OCI-LY3 (cell line): Measurements from ENCODE around the gene CORT.

Experiments used
- H2AFZ ChIP-seq: fragments of 200-600, 300-600 bp; shearing (Covaris generic); 2 replicates; pipeline ENCODE4 v1.6.0; 2014; ENCODE audit warnings: antibody characterized with exemption, low read depth, low read length
- H3K27ac ChIP-seq: fragments of 200-600, 300-600 bp; sonication (generic); 2 replicates; pipeline ENCODE4 v1.5.1; 2014; ENCODE audit warnings: mild to moderate bottlenecking, low read length, moderate library complexity, mixed read lengths
- H3K27me3 ChIP-seq: fragments of 200-600, 300-600 bp; sonication (generic); 2 replicates; pipeline ENCODE4 v1.6.1; 2014; ENCODE audit warnings: low read depth, low read length, mixed read lengths
- H3K36me3 ChIP-seq: fragments of 200-600, 300-600 bp; sonication (generic); replicated peaks from 2 replicates; pipeline ENCODE3; 2014; ENCODE audit warnings: low read depth, low read length, mixed read lengths
- H3K4me1 ChIP-seq: fragments of 300-600, 200-600 bp; sonication (generic); 2 replicates; pipeline ENCODE4 v1.6.1; 2014; ENCODE audit warnings: low read length, mixed read lengths
- H3K4me2 ChIP-seq: fragments of 200-600, 300-600 bp; sonication (generic); 2 replicates; pipeline ENCODE4 v1.6.1; 2014; ENCODE audit warnings: low read length, mixed read lengths
- H3K4me3 ChIP-seq: fragments of 300-600, 200-600 bp; sonication (generic); 2 replicates; pipeline ENCODE4 v1.5.1; 2014; ENCODE audit warnings: antibody characterized with exemption, mild to moderate bottlenecking, low read length, moderate library complexity
- H3K79me2 ChIP-seq: fragments of 300-600, 200-600 bp; shearing (Covaris generic); 2 replicates; pipeline ENCODE4 v1.6.1; 2014; ENCODE audit warnings: mild to moderate bottlenecking, low read length, mixed read lengths
- H3K9ac ChIP-seq: fragments of 300-600, 200-600 bp; shearing (Covaris generic); 2 replicates; pipeline ENCODE4 v1.6.0; 2014; ENCODE audit warnings: mild to moderate bottlenecking, low read length, moderate library complexity
- H3K9me3 ChIP-seq: fragments of 200-600, 300-600 bp; shearing (Covaris generic); 2 replicates; pipeline ENCODE4 v1.6.1; 2014; ENCODE audit warnings: low read length, mixed read lengths; ENCODE audit not compliant: insufficient read depth
- H4K20me1 ChIP-seq: fragments of 200-600, 300-600 bp; sonication (generic); 2 replicates; pipeline ENCODE4 v1.6.1; 2016; ENCODE audit warnings: low read length, mixed read lengths; ENCODE audit not compliant: insufficient read depth
- CTCF ChIP-seq: fragments of 200-600, 300-600 bp; sonication (generic); IDR thresholded peaks from 2 replicates; pipeline ENCODE4 v1.5.1; 2014; ENCODE audit warnings: antibody characterized with exemption, low read length, low read depth
- EZH2phosphoT487 ChIP-seq: fragments of 200-600 bp; shearing (Covaris generic); IDR thresholded peaks from 2 replicates; pipeline ENCODE4 v1.6.1; 2018; ENCODE audit warnings: antibody characterized with exemption, mixed run types, low read depth

CORT gene

GRCh38 chr1:10459184-10459583, 9.4 kb downstream of the CORT start:
- no peak overlapping the region for H3K4me2 ChIP-seq
- no peak overlapping the region for H3K27ac ChIP-seq
- H2AFZ ChIP-seq = no peak overlapping the region
- no peak overlapping the region for H3K9ac ChIP-seq
- no peak overlapping the region for H3K4me3 ChIP-seq
- H3K9me3 ChIP-seq = no peaks in the 10 kb centered on the region
- no peaks in the 10 kb centered on the region for H3K36me3 ChIP-seq
- no peaks in the 10 kb centered on the region for H3K4me1 ChIP-seq
- H4K20me1 ChIP-seq = no peaks in the 10 kb centered on the region
- no peaks in the 10 kb centered on the region for H3K79me2 ChIP-seq
- no peaks in the 10 kb centered on the region for H3K27me3 ChIP-seq
- TF ChIP-seq CTCF = no peak
- no peak for TF ChIP-seq EZH2phosphoT487

GRCh38 chr1:10467078-10467477, 17.2 kb downstream of the CORT start:
- H3K4me1 ChIP-seq = peaks cover 6% of the 10 kb centered on the region
- no peaks in the 10 kb centered on the region for H4K20me1 ChIP-seq
- no peak overlapping the region for H2AFZ ChIP-seq
- TF ChIP-seq EZH2phosphoT487 (no peak), CTCF (no peak)
- H3K4me3 ChIP-seq = no peak overlapping the region
- no peaks in the 10 kb centered on the region for H3K9me3 ChIP-seq
- H3K9ac ChIP-seq = no peak overlapping the region
- no peaks in the 10 kb centered on the region for H3K27me3 ChIP-seq
- H3K79me2 ChIP-seq = peaks cover 12% of the 10 kb centered on the region
- no peak overlapping the region for H3K27ac ChIP-seq
- H3K4me2 ChIP-seq = no peak overlapping the region
- peaks cover 4% of the 10 kb centered on the region for H3K36me3 ChIP-seq

DNA sequence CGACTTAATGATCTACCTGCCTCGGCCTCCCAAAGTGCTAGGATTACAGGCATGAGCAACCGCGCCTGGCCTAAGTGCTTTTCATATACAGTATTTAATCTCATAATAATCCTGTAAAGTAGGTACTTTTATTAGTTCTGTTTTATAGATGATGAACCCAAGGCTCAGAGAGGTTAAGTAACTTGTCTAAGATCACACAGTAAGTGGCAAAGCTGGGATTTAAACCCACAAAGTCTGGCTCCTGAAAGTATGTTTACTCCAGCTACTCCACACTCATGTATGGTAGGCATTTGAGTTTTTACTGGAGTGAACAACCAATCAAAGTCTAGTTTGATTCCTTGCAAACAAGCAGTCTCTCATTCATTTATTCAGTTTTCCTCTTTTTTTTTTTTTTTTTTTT, 20.2 kb downstream of the CORT start:
- H3K9me3 ChIP-seq = no peaks in the 10 kb centered on the region
- H3K79me2 ChIP-seq = peaks cover 15% of the 10 kb centered on the region
- H3K36me3 ChIP-seq = no peaks in the 10 kb centered on the region
- TF ChIP-seq CTCF = no peak
- TF ChIP-seq EZH2phosphoT487 = no peak
- H3K9ac ChIP-seq = no peak overlapping the region
- peaks cover 15% of the 10 kb centered on the region for H3K4me1 ChIP-seq
- H3K27me3 ChIP-seq = no peaks in the 10 kb centered on the region
- H3K27ac ChIP-seq = no peak overlapping the region
- H3K4me3 ChIP-seq = no peak overlapping the region
- H2AFZ ChIP-seq = no peak overlapping the region
- no peaks in the 10 kb centered on the region for H4K20me1 ChIP-seq
- H3K4me2 ChIP-seq = no peak overlapping the region

- peak overlapping the region; percentile 52; the same call in 1 of the 2 replicates for H2AFZ ChIP-seq
- peak overlapping the region; percentile 73 for H3K9ac ChIP-seq
- H3K4me2 ChIP-seq = peak overlapping the region; percentile 93
- peaks cover 24% of the 10 kb centered on the region for H3K4me1 ChIP-seq
- no peak for TF ChIP-seq EZH2phosphoT487
- H3K27me3 ChIP-seq = no peaks in the 10 kb centered on the region
- no peaks in the 10 kb centered on the region for H4K20me1 ChIP-seq
- peaks cover 29% of the 10 kb centered on the region for H3K79me2 ChIP-seq
- H3K36me3 ChIP-seq = no peaks in the 10 kb centered on the region
- peak overlapping the region; percentile 89 for H3K4me3 ChIP-seq
- H3K9me3 ChIP-seq = no peaks in the 10 kb centered on the region
- H3K27ac ChIP-seq = peak overlapping the region; percentile 46
Measured at GRCh38 chr1:10471411-10472219, 21.8 kb downstream of the CORT start.
